Prostate gland (tissue), 2 donors: Measurements from ENCODE around the gene EPHB3.

ENCODE experiments used
- CTCF ChIP-seq, 4 experiments: fragments of 200-600 bp in 2 of 4; fragments of 450-650 bp in 2 of 4; sonication (generic) in 2 of 4; IDR thresholded peaks; 1 replicate in 3 of 4; 2 replicates in 1 of 4; pipeline ENCODE4 v1.5.1; 2016 to 2019; ENCODE audit warnings: antibody characterized with exemption in 4 of 4, mild to moderate bottlenecking in 2 of 4, moderate library complexity in 2 of 4
- POLR2A ChIP-seq: fragments of 450-650 bp; IDR thresholded peaks from one replicate; pipeline ENCODE4 v1.6.1; 2016; ENCODE audit warnings: antibody characterized with exemption, mild to moderate bottlenecking
- POLR2AphosphoS5 ChIP-seq: sonication (generic); formaldehyde crosslinking; IDR thresholded peaks from one replicate; pipeline ENCODE4 v1.6.1; 2017; ENCODE audit warnings: antibody characterized with exemption

- no peak for TF ChIP-seq POLR2AphosphoS5
- no peak for TF ChIP-seq CTCF (IDR thresholded peaks at IDR 0.05)
- TF ChIP-seq POLR2A, result no peak
These were observed 18.3 kb upstream of the EPHB3 start for GRCh38 chr3:184543256-184543655.
